BE2C (cell line): ENCODE data around the gene KCNJ1.

Experiments
- DNase-seq: peaks from one replicate; pipeline ENCODE4 v3.0.0-alpha.2; 2020
- H3K27me3 ChIP-seq: fragments of 250-450 bp; sonication (Bioruptor Pico); 2 replicates; pipeline ENCODE4 v1.5.1; 2020; ENCODE audit warnings: mild to moderate bottlenecking
- H3K36me3 ChIP-seq: fragments of 250-450 bp; sonication (Bioruptor Pico); 2 replicates; pipeline ENCODE4 v1.5.1; 2020; ENCODE audit warnings: mild to moderate bottlenecking
- H3K4me1 ChIP-seq: fragments of 250-450 bp; sonication (Bioruptor Pico); 2 replicates; pipeline ENCODE4 v1.5.1; 2020
- H3K4me3 ChIP-seq: 2 replicates; pipeline ENCODE4 v1.5.1; 2011; ENCODE audit warnings: low read depth, low read length
- H3K9me3 ChIP-seq: fragments of 250-450 bp; sonication (Bioruptor Pico); 2 replicates; pipeline ENCODE4 v1.5.1; 2020
- CTCF ChIP-seq: IDR thresholded peaks from 2 replicates; pipeline ENCODE4 v1.5.1; 2012; ENCODE audit warnings: mild to moderate bottlenecking, low read depth, low read length

Gene KCNJ1

GRCh38 chr11:128843198-128843785, 23.8 kb downstream of the KCNJ1 start:
- no peaks in the 10 kb centered on the region for H3K9me3 ChIP-seq
- TF ChIP-seq CTCF: no peak
- peaks cover 4% of the 10 kb centered on the region; the same call in 1 of the 2 replicates for H3K27me3 ChIP-seq
- H3K36me3 ChIP-seq: no peaks in the 10 kb centered on the region
- H3K4me1 ChIP-seq: no peaks in the 10 kb centered on the region
- no peak overlapping the region for H3K4me3 ChIP-seq
- no peak for DNase-seq

GRCh38 chr11:128841461-128842072, 25.5 kb downstream of the KCNJ1 start:
- no peaks in the 10 kb centered on the region for H3K4me1 ChIP-seq
- TF ChIP-seq CTCF: no peak

GRCh38 chr11:128840783-128841182, 26.3 kb downstream of the KCNJ1 start:
- Histone ChIP-seq H3K36me3 (no peaks in the 10 kb centered on the region), H3K4me3 (no peak overlapping the region), H3K27me3 (peaks cover 4% of the 10 kb centered on the region; the same call in 1 of the 2 replicates), H3K4me1 (no peaks in the 10 kb centered on the region), H3K9me3 (no peaks in the 10 kb centered on the region)
- TF ChIP-seq CTCF: no peak
- no peak for DNase-seq

More at GRCh38 chr11:128841461-128842072, 25.5 kb downstream of the KCNJ1 start:
- no peak for DNase-seq
- Histone ChIP-seq H3K4me3 (no peak overlapping the region), H3K27me3 (peaks cover 4% of the 10 kb centered on the region; the same call in 1 of the 2 replicates), H3K36me3 (no peaks in the 10 kb centered on the region), H3K9me3 (no peaks in the 10 kb centered on the region)

- H3K36me3 ChIP-seq: no peaks in the 10 kb centered on the region
- TF ChIP-seq CTCF: no peak
- no peak for DNase-seq
- no peaks in the 10 kb centered on the region for H3K4me1 ChIP-seq
- H3K4me3 ChIP-seq: no peak overlapping the region
- no peaks in the 10 kb centered on the region for H3K9me3 ChIP-seq
- H3K27me3 ChIP-seq: peaks cover 4% of the 10 kb centered on the region; the same call in 1 of the 2 replicates
Observed at GRCh38 chr11:128840137-128840536, 27.0 kb downstream of the KCNJ1 start.

- no peak for DNase-seq
- no peaks in the 10 kb centered on the region for H3K36me3 ChIP-seq
- H3K4me1 ChIP-seq: no peaks in the 10 kb centered on the region
- peaks cover 8% of the 10 kb centered on the region for H3K27me3 ChIP-seq
- no peaks in the 10 kb centered on the region for H3K9me3 ChIP-seq
- H3K4me3 ChIP-seq: no peak overlapping the region
- no peak for TF ChIP-seq CTCF
Observed at GRCh38 chr11:128839081-128839480, 28.0 kb downstream of the KCNJ1 start.

- Histone ChIP-seq H3K9me3 (no peaks in the 10 kb centered on the region), H3K36me3 (no peaks in the 10 kb centered on the region), H3K4me3 (no peak overlapping the region), H3K27me3 (peaks cover 22% of the 10 kb centered on the region), H3K4me1 (no peaks in the 10 kb centered on the region)
- no peak for TF ChIP-seq CTCF
- DNase-seq: no peak
Observed at GRCh38 chr11:128837627-128838026, 29.5 kb downstream of the KCNJ1 start.
